HepG2 (cell line): ENCODE results near the gene CDC20B. TPM values are rescaled to one million over a fixed set of nuclear protein-coding genes. Genes with fewer than 3 reads are reported as not detected.

Source experiments
- ATAC-seq: fragments of 200-7000 bp; cut with Tn5 transposase; 3 replicates; pipeline ENCODE4 v1.9.1; 2020; ENCODE audit warnings: mild to moderate bottlenecking, moderate library complexity
- BruUV-seq: library from RNA; stranded (reverse); fragments of 400-500 nt; replicated peaks from 2 replicates; lab custom pipeline; 2021; lab: Mats Ljungman, UMichigan
- CTCF ChIA-PET: fragments of 300-600 bp; formaldehyde crosslinking; extraction: SDS; loops from one replicate; lab custom pipeline; 2021; ENCODE audit warnings: low total read pairs, inconsistent platforms, low intra/inter-chr PET ratio; lab: Yijun Ruan, JAX
- POLR2A ChIA-PET: fragments of 350-600 bp; sonication (Branson Sonifier 250); formaldehyde crosslinking; loops from one replicate; lab custom pipeline; 2020; ENCODE audit warnings: antibody characterized with exemption, inconsistent platforms; lab: Yijun Ruan, JAX
- DNase-seq: peaks from one replicate; pipeline ENCODE4 v3.0.0-alpha.2; 2015; ENCODE audit warnings: low spot score
- FAIRE-seq: peaks from 3 replicates; lab custom pipeline; 2011; peaks lifted over from hg19 to GRCh38; lab: Jason Lieb, UNC
- H2AFZ ChIP-seq: one replicate; pipeline ENCODE4 v1.6.1; 2011; ENCODE audit warnings: low read length, inconsistent platforms
- H3K27ac ChIP-seq: fragments of 300-600 bp; 3 replicates; pipeline ENCODE4 v1.8.0; 2011; ENCODE audit warnings: mixed run types, mild to moderate bottlenecking, mixed read lengths, low read length, inconsistent platforms; ENCODE audit not compliant: insufficient read depth; ENCODE audit errors: extremely low read length
- H3K27me3 ChIP-seq, 2 experiments: fragments of 200-600 bp in 1 of 2; 2 replicates in 1 of 2; 3 replicates in 1 of 2; pipeline versions ENCODE4 v1.6.0 to v1.8.0; 2011; ENCODE audit warnings: low read length in 2 of 2, mild to moderate bottlenecking in 2 of 2, moderate library complexity in 2 of 2, inconsistent platforms in 1 of 2; ENCODE audit not compliant: insufficient read depth in 2 of 2, control insufficient read depth in 1 of 2
- H3K36me3 ChIP-seq, 2 experiments: fragments of 200-600 bp in 1 of 2; replicated peaks in 1 of 2; 2 replicates in 1 of 2; 3 replicates in 1 of 2; pipeline versions ENCODE4 v1.5.1 to v1.8.0; 2011; ENCODE audit warnings: low read length in 2 of 2, inconsistent platforms in 1 of 2; ENCODE audit not compliant: insufficient read depth in 2 of 2, control insufficient read depth in 1 of 2
- H3K4me1 ChIP-seq: 2 replicates; pipeline ENCODE4 v1.5.1; 2012; ENCODE audit warnings: low read length, inconsistent platforms; ENCODE audit not compliant: insufficient read depth
- H3K4me2 ChIP-seq: 2 replicates; pipeline ENCODE4 v1.6.0; 2011; ENCODE audit warnings: low read depth, low read length, inconsistent platforms
- H3K4me3 ChIP-seq, 3 experiments: fragments of 200-600 bp in 1 of 3; sonication (generic), shearing (Covaris generic) in 1 of 3; replicated peaks in 1 of 3; 2 replicates each; pipeline ENCODE4 v1.5.1; 2011 to 2016; ENCODE audit warnings: low read length in 3 of 3, inconsistent platforms in 2 of 3, low read depth in 2 of 3, mild to moderate bottlenecking in 2 of 3, control low read depth in 1 of 3, mixed read lengths in 1 of 3; ENCODE audit not compliant: insufficient read depth in 1 of 3
- H3K79me2 ChIP-seq: one replicate; pipeline ENCODE4 v1.6.1; 2011; ENCODE audit warnings: low read length, inconsistent platforms; ENCODE audit not compliant: insufficient read depth
- H3K9ac ChIP-seq: 2 replicates; pipeline ENCODE4 v1.6.0; 2011; ENCODE audit warnings: mild to moderate bottlenecking, low read depth, low read length, inconsistent platforms; ENCODE audit not compliant: insufficient read depth
- H3K9me3 ChIP-seq: 2 replicates; pipeline ENCODE4 v1.5.1; 2012; ENCODE audit warnings: mild to moderate bottlenecking, low read length
- H4K20me1 ChIP-seq: 2 replicates; pipeline ENCODE4 v1.6.0; 2011; ENCODE audit warnings: inconsistent platforms, mild to moderate bottlenecking, low read length, moderate library complexity; ENCODE audit not compliant: insufficient read depth
- GMEB2 ChIP-seq: IDR thresholded peaks from 2 replicates; pipeline ENCODE4 v1.6.1; 2016; ENCODE audit warnings: missing biosample characterization, missing genetic modification reagents, low read depth
- KLF16 ChIP-seq, 2 experiments: sonication (generic) in 1 of 2; formaldehyde crosslinking in 1 of 2; IDR thresholded peaks; 2 replicates each; pipeline versions ENCODE4 v1.6.1 to v1.8.0; 2016 to 2023; ENCODE audit warnings: missing genetic modification reagents in 2 of 2, missing compliant biosample characterization in 1 of 2
- MED1 ChIP-seq: sonication (generic); formaldehyde crosslinking; IDR thresholded peaks from 2 replicates; pipeline ENCODE4 v1.4.0; 2020; ENCODE audit warnings: missing genetic modification reagents
- MED13 ChIP-seq: sonication (generic); formaldehyde crosslinking; IDR thresholded peaks from 2 replicates; pipeline ENCODE4 v1.5.0; 2020; ENCODE audit warnings: missing genetic modification reagents
- NPAS2 ChIP-seq: sonication (generic); formaldehyde crosslinking; IDR thresholded peaks from 2 replicates; pipeline ENCODE4 v1.8.0; 2022; ENCODE audit warnings: mild to moderate bottlenecking, missing genetic modification reagents, borderline replicate concordance
- PATZ1 ChIP-seq: sonication (generic); formaldehyde crosslinking; IDR thresholded peaks from 2 replicates; pipeline ENCODE4 v1.4.0; 2020; ENCODE audit warnings: missing genetic modification reagents
- SP2 ChIP-seq: sonication (generic); formaldehyde crosslinking; IDR thresholded peaks from 2 replicates; pipeline ENCODE4 v1.5.1; 2020; ENCODE audit warnings: mild to moderate bottlenecking, missing genetic modification reagents
- TCF7L2 ChIP-seq: IDR thresholded peaks from 2 replicates; pipeline ENCODE4 v1.6.1; 2011; ENCODE audit warnings: mild to moderate bottlenecking, low read depth, low read length, moderate library complexity
- TSC22D2 ChIP-seq: sonication (generic); formaldehyde crosslinking; IDR thresholded peaks from 2 replicates; pipeline ENCODE4 v1.5.1; 2020; ENCODE audit warnings: missing genetic modification reagents, mild to moderate bottlenecking, borderline replicate concordance
- ZNF143 ChIP-seq: sonication (generic); formaldehyde crosslinking; IDR thresholded peaks from 2 replicates; pipeline ENCODE4 v1.4.0; 2020; ENCODE audit warnings: missing genetic modification reagents
- ZNF326 ChIP-seq: sonication (generic); formaldehyde crosslinking; IDR thresholded peaks from 2 replicates; pipeline ENCODE4 v1.4.0; 2020; ENCODE audit warnings: missing genetic modification reagents, borderline replicate concordance
- ZNF639 ChIP-seq: conservative IDR thresholded peaks from 2 replicates; pipeline ENCODE4 v1.6.1; 2018; ENCODE audit warnings: missing genetic modification reagents
- ZNF761 ChIP-seq: sonication (generic); formaldehyde crosslinking; conservative IDR thresholded peaks from 2 replicates; pipeline ENCODE4 v1.4.0; 2020; ENCODE audit warnings: mild to moderate bottlenecking, missing genetic modification reagents
- ZNF850 ChIP-seq: sonication (generic); formaldehyde crosslinking; conservative IDR thresholded peaks from 2 replicates; pipeline ENCODE4 v1.9.0; 2021; ENCODE audit warnings: mild to moderate bottlenecking, missing genetic modification reagents
- WGBS: methylation state at CpG from one replicate; pipeline ENCODE4 v1.1.6; 2017; ENCODE audit warnings: low lambda C conversion rate; 5-methylcytosine and 5-hydroxymethylcytosine counted together
- in situ Hi-C: cut with HindIII; loops from 2 replicates; pipeline ENCODE4 v1.10.0; 2017; ENCODE audit warnings: low pct_unique_long_range_greater_than_20kb; ENCODE audit not compliant: extremely low pct_ligation_motif_present
- intact Hi-C: fragments of 100-400 bp; cut with micrococcal nuclease; formaldehyde crosslinking; loops from one replicate; pipeline ENCODE4 v1.10.0; 2022; ENCODE audit not compliant: unreplicated experiment
- polyA plus RNA-seq, 8 experiments: library from polyadenylated mRNA; depleted of rRNA in 3 of 8; stranded (reverse) in 7 of 8; unstranded in 1 of 8; fragments of >200 nt; fragmentation: Illumina TruSeq in 4 of 8; extraction: Trizol in 4 of 8; gene quantifications; 2 replicates each; pipeline versions ENCODE4 v1.2.1 to v1.2.3, GENCODE V29; 2011 to 2016; ENCODE audit warnings: low read depth in 4 of 8, missing spikeins in 1 of 8, mixed read lengths in 1 of 8; ENCODE audit not compliant: insufficient read depth in 1 of 8
- total RNA-seq, 5 experiments: library from RNA; depleted of rRNA; stranded (reverse); fragments of >200 nt; fragmentation: Illumina TruSeq; extraction: Trizol; gene quantifications; 2 replicates each; pipeline ENCODE4 v1.2.3, GENCODE V29; 2016; ENCODE audit warnings: low read depth in 1 of 5
- TF ChIP-seq, protein P1 (sequence below): sonication (generic); formaldehyde crosslinking; conservative IDR thresholded peaks from 2 replicates; pipeline ENCODE4 v1.8.1; 2023; ENCODE audit warnings: missing genetic modification reagents

Gene CDC20B
- total and polyA plus RNA-seq, 2 of the 13 experiments (the other 11 are each of a cell fraction or from before 2014, with no cell fraction given) = not detected

DNA sequence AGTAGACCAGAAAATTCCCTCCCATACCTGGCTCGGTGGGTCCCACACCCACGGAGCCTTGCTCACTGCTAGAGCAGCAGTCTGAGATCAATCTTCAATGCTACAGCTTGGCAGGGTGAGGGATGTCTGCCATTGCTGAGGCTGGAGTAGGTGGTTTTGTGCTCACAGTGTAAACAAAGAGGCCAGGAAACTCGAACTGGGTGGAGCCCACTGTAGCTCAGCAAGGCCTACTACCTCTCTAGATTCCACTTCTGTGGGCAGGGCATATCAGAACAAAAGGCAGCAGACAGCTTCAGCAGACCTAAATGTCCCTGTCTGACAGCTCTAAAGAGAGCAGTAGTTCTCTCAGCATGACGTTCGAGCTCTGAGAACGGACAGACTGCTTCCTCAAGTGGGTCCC is 76.1 kb downstream of the CDC20B start:
- ATAC-seq = no peak
- Histone ChIP-seq H3K27me3 (no peaks in the 10 kb centered on the region; a peak in 1 of 5 replicates), H3K4me3 (no peak overlapping the region), H3K4me2 (no peak overlapping the region), H3K79me2 (no peaks in the 10 kb centered on the region), H3K9ac (no peak overlapping the region), H3K27ac (no peak overlapping the region), H4K20me1 (no peaks in the 10 kb centered on the region), H2AFZ (no peak overlapping the region), H3K4me1 (no peaks in the 10 kb centered on the region), H3K9me3 (no peaks in the 10 kb centered on the region), H3K36me3 (no peaks in the 10 kb centered on the region)
- in situ Hi-C loops (no loop called here), intact Hi-C loops (no loop called here)
- no peak for DNase-seq
- ChIA-PET CTCF (no interaction called here), POLR2A (no interaction called here)
- no peak for TF ChIP-seq TSC22D2
- TF ChIP-seq ZNF639 = no peak
- TF ChIP-seq ZNF326 (CRISPR knock-in tag) = no peak
- no peak for TF ChIP-seq KLF16 (CRISPR knock-in tag; IDR thresholded peaks at IDR 0.05)
- no peak for TF ChIP-seq MED13
- no peak for TF ChIP-seq SP2 (CRISPR knock-in tag)
- TF ChIP-seq ZNF143 (CRISPR knock-in tag) = no peak
- TF ChIP-seq ZNF850 (CRISPR knock-in tag) = no peak
- no peak for TF ChIP-seq PATZ1 (CRISPR knock-in tag)
- TF ChIP-seq TCF7L2 = no peak
- no peak for TF ChIP-seq ZNF761 (CRISPR knock-in tag)
- TF ChIP-seq, protein P1, sequence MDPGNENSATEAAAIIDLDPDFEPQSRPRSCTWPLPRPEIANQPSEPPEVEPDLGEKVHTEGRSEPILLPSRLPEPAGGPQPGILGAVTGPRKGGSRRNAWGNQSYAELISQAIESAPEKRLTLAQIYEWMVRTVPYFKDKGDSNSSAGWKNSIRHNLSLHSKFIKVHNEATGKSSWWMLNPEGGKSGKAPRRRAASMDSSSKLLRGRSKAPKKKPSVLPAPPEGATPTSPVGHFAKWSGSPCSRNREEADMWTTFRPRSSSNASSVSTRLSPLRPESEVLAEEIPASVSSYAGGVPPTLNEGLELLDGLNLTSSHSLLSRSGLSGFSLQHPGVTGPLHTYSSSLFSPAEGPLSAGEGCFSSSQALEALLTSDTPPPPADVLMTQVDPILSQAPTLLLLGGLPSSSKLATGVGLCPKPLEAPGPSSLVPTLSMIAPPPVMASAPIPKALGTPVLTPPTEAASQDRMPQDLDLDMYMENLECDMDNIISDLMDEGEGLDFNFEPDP (CRISPR knock-in tag) = no peak
- TF ChIP-seq MED1 (CRISPR knock-in tag) = no peak
- TF ChIP-seq GMEB2 (CRISPR knock-in tag) = no peak
- TF ChIP-seq NPAS2 = no peak
- no TSS peak for BruUV-seq
- no peak for FAIRE-seq
- 0% methylated on average over 3 of the region's 6 CpGs for WGBS
